ENCODE results near the gene MSL3.

MSL3 gene

GRCh38 chrX:11786862-11787261 lies 28.8 kb downstream of the MSL3 start:
- Histone ChIP-seq H3K27ac (replicated peaks) (no peak overlapping the region), H3K4me3 (replicated peaks; ENCODE audit: insufficient read depth, low read length) (no peak overlapping the region), H3K27me3 (ENCODE audit: insufficient read depth, poor library complexity, severe bottlenecking) (no peaks in the 10 kb centered on the region)
- TF ChIP-seq SPI1 (IDR thresholded peaks at IDR 0.05; ENCODE audit: borderline replicate concordance, low read depth): no peak
- no peak for TF ChIP-seq REST (IDR thresholded peaks at IDR 0.05; ENCODE audit: insufficient replicate concordance, low read depth)
- no peak for TF ChIP-seq POLR2AphosphoS5 (IDR thresholded peaks at IDR 0.05; ENCODE audit: low read depth)
- TF ChIP-seq CTCF (IDR thresholded peaks at IDR 0.05; ENCODE audit: insufficient read depth, low read length): no peak
- TF ChIP-seq GABPA (IDR thresholded peaks at IDR 0.05; ENCODE audit: low read depth): no peak
- DNase-seq (ENCODE audit: low read depth in 1 of 2, low spot score in 1 of 2): no peak

GRCh38 chrX:11787564-11787963 lies 29.5 kb downstream of the MSL3 start:
- TF ChIP-seq POLR2AphosphoS5 (IDR thresholded peaks at IDR 0.05; ENCODE audit: low read depth) (no peak), GABPA (IDR thresholded peaks at IDR 0.05; ENCODE audit: low read depth) (no peak), SPI1 (IDR thresholded peaks at IDR 0.05; ENCODE audit: borderline replicate concordance, low read depth) (no peak), CTCF (IDR thresholded peaks at IDR 0.05; ENCODE audit: insufficient read depth, low read length) (no peak), REST (IDR thresholded peaks at IDR 0.05; ENCODE audit: insufficient replicate concordance, low read depth) (no peak)
- Histone ChIP-seq H3K27me3 (ENCODE audit: insufficient read depth, poor library complexity, severe bottlenecking) (no peaks in the 10 kb centered on the region), H3K4me3 (replicated peaks; ENCODE audit: insufficient read depth, low read length) (no peak overlapping the region), H3K27ac (replicated peaks) (no peak overlapping the region)
- DNase-seq (ENCODE audit: low read depth in 1 of 2, low spot score in 1 of 2): peak in 1 of 2 experiments; percentile 31

GRCh38 chrX:11789809-11790208 lies 31.8 kb downstream of the MSL3 start:
- TF ChIP-seq REST (IDR thresholded peaks at IDR 0.05; ENCODE audit: insufficient replicate concordance, low read depth) (no peak), POLR2AphosphoS5 (IDR thresholded peaks at IDR 0.05; ENCODE audit: low read depth) (no peak), GABPA (IDR thresholded peaks at IDR 0.05; ENCODE audit: low read depth) (no peak), SPI1 (IDR thresholded peaks at IDR 0.05; ENCODE audit: borderline replicate concordance, low read depth) (no peak), CTCF (IDR thresholded peaks at IDR 0.05; ENCODE audit: insufficient read depth, low read length) (no peak)

More at GRCh38 chrX:11789809-11790208, 31.8 kb downstream of the MSL3 start:
- Histone ChIP-seq H3K27me3 (ENCODE audit: insufficient read depth, poor library complexity, severe bottlenecking) (no peaks in the 10 kb centered on the region), H3K4me3 (replicated peaks; ENCODE audit: insufficient read depth, low read length) (no peak overlapping the region), H3K27ac (replicated peaks) (no peak overlapping the region)
- no peak for DNase-seq (ENCODE audit: low read depth in 1 of 2, low spot score in 1 of 2)
